ENCODE data around the gene ATXN1. TPM values are rescaled to one million over a fixed set of nuclear protein-coding genes. Genes with fewer than 3 reads are reported as not detected.

ATXN1 gene
- total and polyA plus RNA-seq, 2 experiments from 2014 or later, result 4.8 to 9.1 TPM

DNA sequence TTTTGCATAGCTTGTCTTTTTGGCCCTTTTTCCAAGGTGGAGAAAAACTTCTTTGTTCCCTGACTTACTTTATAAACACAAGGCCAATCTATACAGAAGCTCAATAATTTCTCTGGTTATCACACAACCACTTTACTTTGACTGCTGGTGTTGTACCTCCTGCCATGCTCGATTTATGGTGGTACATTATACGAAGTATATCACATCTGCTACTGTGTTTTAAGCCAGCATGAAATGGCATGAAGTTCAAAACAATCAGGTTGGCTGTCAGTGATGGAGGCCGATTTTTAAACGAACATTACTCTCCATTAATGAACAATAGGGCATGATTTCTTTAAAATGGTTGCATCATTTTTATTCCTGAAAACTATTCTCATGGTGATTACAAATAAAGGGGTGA lies 21.0 kb upstream of the ATXN1 start (continued):
- TF ChIP-seq, protein P1, sequence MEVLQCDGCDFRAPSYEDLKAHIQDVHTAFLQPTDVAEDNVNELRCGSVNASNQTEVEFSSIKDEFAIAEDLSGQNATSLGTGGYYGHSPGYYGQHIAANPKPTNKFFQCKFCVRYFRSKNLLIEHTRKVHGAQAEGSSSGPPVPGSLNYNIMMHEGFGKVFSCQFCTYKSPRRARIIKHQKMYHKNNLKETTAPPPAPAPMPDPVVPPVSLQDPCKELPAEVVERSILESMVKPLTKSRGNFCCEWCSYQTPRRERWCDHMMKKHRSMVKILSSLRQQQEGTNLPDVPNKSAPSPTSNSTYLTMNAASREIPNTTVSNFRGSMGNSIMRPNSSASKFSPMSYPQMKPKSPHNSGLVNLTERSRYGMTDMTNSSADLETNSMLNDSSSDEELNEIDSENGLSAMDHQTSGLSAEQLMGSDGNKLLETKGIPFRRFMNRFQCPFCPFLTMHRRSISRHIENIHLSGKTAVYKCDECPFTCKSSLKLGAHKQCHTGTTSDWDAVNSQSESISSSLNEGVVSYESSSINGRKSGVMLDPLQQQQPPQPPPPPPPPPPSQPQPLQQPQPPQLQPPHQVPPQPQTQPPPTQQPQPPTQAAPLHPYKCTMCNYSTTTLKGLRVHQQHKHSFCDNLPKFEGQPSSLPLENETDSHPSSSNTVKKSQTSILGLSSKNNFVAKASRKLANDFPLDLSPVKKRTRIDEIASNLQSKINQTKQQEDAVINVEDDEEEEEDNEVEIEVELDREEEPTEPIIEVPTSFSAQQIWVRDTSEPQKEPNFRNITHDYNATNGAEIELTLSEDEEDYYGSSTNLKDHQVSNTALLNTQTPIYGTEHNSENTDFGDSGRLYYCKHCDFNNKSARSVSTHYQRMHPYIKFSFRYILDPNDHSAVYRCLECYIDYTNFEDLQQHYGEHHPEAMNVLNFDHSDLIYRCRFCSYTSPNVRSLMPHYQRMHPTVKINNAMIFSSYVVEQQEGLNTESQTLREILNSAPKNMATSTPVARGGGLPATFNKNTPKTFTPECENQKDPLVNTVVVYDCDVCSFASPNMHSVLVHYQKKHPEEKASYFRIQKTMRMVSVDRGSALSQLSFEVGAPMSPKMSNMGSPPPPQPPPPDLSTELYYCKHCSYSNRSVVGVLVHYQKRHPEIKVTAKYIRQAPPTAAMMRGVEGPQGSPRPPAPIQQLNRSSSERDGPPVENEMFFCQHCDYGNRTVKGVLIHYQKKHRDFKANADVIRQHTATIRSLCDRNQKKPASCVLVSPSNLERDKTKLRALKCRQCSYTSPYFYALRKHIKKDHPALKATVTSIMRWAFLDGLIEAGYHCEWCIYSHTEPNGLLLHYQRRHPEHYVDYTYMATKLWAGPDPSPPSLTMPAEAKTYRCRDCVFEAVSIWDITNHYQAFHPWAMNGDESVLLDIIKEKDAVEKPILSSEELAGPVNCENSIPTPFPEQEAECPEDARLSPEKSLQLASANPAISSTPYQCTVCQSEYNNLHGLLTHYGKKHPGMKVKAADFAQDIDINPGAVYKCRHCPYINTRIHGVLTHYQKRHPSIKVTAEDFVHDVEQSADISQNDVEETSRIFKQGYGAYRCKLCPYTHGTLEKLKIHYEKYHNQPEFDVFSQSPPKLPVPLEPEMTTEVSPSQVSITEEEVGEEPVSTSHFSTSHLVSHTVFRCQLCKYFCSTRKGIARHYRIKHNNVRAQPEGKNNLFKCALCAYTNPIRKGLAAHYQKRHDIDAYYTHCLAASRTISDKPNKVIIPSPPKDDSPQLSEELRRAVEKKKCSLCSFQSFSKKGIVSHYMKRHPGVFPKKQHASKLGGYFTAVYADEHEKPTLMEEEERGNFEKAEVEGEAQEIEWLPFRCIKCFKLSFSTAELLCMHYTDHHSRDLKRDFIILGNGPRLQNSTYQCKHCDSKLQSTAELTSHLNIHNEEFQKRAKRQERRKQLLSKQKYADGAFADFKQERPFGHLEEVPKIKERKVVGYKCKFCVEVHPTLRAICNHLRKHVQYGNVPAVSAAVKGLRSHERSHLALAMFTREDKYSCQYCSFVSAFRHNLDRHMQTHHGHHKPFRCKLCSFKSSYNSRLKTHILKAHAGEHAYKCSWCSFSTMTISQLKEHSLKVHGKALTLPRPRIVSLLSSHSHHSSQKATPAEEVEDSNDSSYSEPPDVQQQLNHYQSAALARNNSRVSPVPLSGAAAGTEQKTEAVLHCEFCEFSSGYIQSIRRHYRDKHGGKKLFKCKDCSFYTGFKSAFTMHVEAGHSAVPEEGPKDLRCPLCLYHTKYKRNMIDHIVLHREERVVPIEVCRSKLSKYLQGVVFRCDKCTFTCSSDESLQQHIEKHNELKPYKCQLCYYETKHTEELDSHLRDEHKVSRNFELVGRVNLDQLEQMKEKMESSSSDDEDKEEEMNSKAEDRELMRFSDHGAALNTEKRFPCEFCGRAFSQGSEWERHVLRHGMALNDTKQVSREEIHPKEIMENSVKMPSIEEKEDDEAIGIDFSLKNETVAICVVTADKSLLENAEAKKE (CRISPR knock-in tag; IDR thresholded peaks at IDR 0.05), result no peak
- TF ChIP-seq ZNF331 (CRISPR knock-in tag; IDR thresholded peaks at IDR 0.05; ENCODE audit: low read depth), result no peak
- TF ChIP-seq, protein P2, sequence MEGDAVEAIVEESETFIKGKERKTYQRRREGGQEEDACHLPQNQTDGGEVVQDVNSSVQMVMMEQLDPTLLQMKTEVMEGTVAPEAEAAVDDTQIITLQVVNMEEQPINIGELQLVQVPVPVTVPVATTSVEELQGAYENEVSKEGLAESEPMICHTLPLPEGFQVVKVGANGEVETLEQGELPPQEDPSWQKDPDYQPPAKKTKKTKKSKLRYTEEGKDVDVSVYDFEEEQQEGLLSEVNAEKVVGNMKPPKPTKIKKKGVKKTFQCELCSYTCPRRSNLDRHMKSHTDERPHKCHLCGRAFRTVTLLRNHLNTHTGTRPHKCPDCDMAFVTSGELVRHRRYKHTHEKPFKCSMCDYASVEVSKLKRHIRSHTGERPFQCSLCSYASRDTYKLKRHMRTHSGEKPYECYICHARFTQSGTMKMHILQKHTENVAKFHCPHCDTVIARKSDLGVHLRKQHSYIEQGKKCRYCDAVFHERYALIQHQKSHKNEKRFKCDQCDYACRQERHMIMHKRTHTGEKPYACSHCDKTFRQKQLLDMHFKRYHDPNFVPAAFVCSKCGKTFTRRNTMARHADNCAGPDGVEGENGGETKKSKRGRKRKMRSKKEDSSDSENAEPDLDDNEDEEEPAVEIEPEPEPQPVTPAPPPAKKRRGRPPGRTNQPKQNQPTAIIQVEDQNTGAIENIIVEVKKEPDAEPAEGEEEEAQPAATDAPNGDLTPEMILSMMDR (conservative IDR thresholded peaks at IDR 0.05; ENCODE audit: low read depth in 2 of 2), result no peak
- TF ChIP-seq, protein P3, sequence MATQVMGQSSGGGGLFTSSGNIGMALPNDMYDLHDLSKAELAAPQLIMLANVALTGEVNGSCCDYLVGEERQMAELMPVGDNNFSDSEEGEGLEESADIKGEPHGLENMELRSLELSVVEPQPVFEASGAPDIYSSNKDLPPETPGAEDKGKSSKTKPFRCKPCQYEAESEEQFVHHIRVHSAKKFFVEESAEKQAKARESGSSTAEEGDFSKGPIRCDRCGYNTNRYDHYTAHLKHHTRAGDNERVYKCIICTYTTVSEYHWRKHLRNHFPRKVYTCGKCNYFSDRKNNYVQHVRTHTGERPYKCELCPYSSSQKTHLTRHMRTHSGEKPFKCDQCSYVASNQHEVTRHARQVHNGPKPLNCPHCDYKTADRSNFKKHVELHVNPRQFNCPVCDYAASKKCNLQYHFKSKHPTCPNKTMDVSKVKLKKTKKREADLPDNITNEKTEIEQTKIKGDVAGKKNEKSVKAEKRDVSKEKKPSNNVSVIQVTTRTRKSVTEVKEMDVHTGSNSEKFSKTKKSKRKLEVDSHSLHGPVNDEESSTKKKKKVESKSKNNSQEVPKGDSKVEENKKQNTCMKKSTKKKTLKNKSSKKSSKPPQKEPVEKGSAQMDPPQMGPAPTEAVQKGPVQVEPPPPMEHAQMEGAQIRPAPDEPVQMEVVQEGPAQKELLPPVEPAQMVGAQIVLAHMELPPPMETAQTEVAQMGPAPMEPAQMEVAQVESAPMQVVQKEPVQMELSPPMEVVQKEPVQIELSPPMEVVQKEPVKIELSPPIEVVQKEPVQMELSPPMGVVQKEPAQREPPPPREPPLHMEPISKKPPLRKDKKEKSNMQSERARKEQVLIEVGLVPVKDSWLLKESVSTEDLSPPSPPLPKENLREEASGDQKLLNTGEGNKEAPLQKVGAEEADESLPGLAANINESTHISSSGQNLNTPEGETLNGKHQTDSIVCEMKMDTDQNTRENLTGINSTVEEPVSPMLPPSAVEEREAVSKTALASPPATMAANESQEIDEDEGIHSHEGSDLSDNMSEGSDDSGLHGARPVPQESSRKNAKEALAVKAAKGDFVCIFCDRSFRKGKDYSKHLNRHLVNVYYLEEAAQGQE (IDR thresholded peaks at IDR 0.05; ENCODE audit: unreplicated experiment), result no peak

Measured in GM23338 (cell line).